ENCODE results near the gene GALNT14.

The GALNT14 gene

DNA sequence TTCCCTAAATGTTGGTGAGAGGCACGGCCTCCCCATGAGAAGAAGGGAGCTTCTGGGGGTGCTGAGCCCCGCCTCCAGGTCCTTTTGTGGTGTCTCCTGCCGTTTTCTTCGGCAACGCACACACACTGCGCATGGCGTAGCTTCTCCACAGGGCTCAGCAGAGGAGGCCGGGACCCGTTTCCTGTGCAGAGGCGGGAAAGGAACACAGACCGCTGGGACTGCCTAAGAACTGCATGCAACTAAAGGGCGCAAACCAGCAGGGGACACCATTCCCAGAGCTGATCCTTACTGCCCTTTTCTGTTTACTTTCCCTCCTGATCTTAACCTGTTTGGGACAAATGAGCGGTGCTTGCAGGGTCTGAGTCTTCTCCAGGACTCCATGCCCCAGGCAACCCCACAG, 240.7 kb downstream of the GALNT14 start:
- Histone ChIP-seq H3K23ac (ENCODE audit: low read length in 2 of 2) (no peak overlapping the region), H4K91ac (ENCODE audit: low read length) (no peak overlapping the region), H3K27me3 (ENCODE audit: control insufficient read depth in 1 of 2, insufficient read depth in 1 of 2, low read length in 2 of 2) (peaks cover 0 to 12% of the 10 kb centered on the region in 2 experiments), H3K9ac (ENCODE audit: low read length) (no peak overlapping the region), H2BK120ac (ENCODE audit: low read depth, low read length) (no peak overlapping the region), H2BK5ac (ENCODE audit: low read depth, low read length, poor library complexity, severe bottlenecking) (no peak overlapping the region), H3K9me3 (ENCODE audit: control insufficient read depth, low read length) (no peaks in the 10 kb centered on the region), H4K8ac (ENCODE audit: low read length) (no peak overlapping the region), H3K14ac (ENCODE audit: low read length in 2 of 2) (no peak overlapping the region), H3K4me2 (ENCODE audit: low read length, poor library complexity, severe bottlenecking) (no peak overlapping the region), H2BK15ac (ENCODE audit: low read depth, poor library complexity, severe bottlenecking) (no peak overlapping the region), H2BK12ac (ENCODE audit: low read length in 2 of 2) (no peak overlapping the region), H3K4me1 (ENCODE audit: control insufficient read depth, insufficient read depth, low read depth, low read length) (no peaks in the 10 kb centered on the region), H3K79me1 (replicated peaks; ENCODE audit: low read length, poor library complexity, severe bottlenecking) (no peaks in the 10 kb centered on the region), H3K18ac (ENCODE audit: low read depth in 1 of 2, low read length in 2 of 2) (no peak overlapping the region), H2AK5ac (ENCODE audit: low read length, severe bottlenecking) (no peak overlapping the region), H3K4ac (ENCODE audit: low read depth in 1 of 2, low read length in 2 of 2) (no peak overlapping the region), H3K36me3 (ENCODE audit: control insufficient read depth in 1 of 2, insufficient read depth in 2 of 2, low read depth in 1 of 2, low read length in 2 of 2) (peaks cover 0 to 22% of the 10 kb centered on the region in 2 experiments), H3K27ac (ENCODE audit: low read length, poor library complexity, severe bottlenecking) (no peak overlapping the region), H3K4me3 (ENCODE audit: insufficient read depth in 1 of 2, low read depth in 1 of 2, low read length in 2 of 2) (no peak overlapping the region), H2AFZ (ENCODE audit: low read depth, low read length) (no peak overlapping the region)
- no peak for DNase-seq
- whole genome bisulfite sequencing = 83% methylated on average over 13 of the region's 13 CpGs

GRCh38 chr2:30894498-30895119, 243.6 kb downstream of the GALNT14 start:
- Histone ChIP-seq H3K23ac (ENCODE audit: low read length in 2 of 2) (no peak overlapping the region), H3K9me3 (ENCODE audit: control insufficient read depth, low read length) (no peaks in the 10 kb centered on the region), H4K91ac (ENCODE audit: low read length) (no peak overlapping the region), H4K8ac (ENCODE audit: low read length) (no peak overlapping the region), H3K27me3 (ENCODE audit: control insufficient read depth in 1 of 2, insufficient read depth in 1 of 2, low read length in 2 of 2) (peaks cover 0 to 15% of the 10 kb centered on the region in 2 experiments), H2AK5ac (ENCODE audit: low read length, severe bottlenecking) (no peak overlapping the region), H2AFZ (ENCODE audit: low read depth, low read length) (no peak overlapping the region), H3K4ac (ENCODE audit: low read depth in 1 of 2, low read length in 2 of 2) (no peak overlapping the region), H3K79me1 (replicated peaks; ENCODE audit: low read length, poor library complexity, severe bottlenecking) (no peaks in the 10 kb centered on the region), H2BK5ac (ENCODE audit: low read depth, low read length, poor library complexity, severe bottlenecking) (no peak overlapping the region), H3K27ac (ENCODE audit: low read length, poor library complexity, severe bottlenecking) (no peak overlapping the region), H3K9ac (ENCODE audit: low read length) (no peak overlapping the region), H3K14ac (ENCODE audit: low read length in 2 of 2) (no peak overlapping the region), H3K4me1 (ENCODE audit: control insufficient read depth, insufficient read depth, low read depth, low read length) (no peaks in the 10 kb centered on the region), H3K4me3 (ENCODE audit: insufficient read depth in 1 of 2, low read depth in 1 of 2, low read length in 2 of 2) (no peak overlapping the region), H3K18ac (ENCODE audit: low read depth in 1 of 2, low read length in 2 of 2) (no peak overlapping the region), H2BK12ac (ENCODE audit: low read length in 2 of 2) (no peak overlapping the region), H3K36me3 (ENCODE audit: control insufficient read depth in 1 of 2, insufficient read depth in 2 of 2, low read depth in 1 of 2, low read length in 2 of 2) (peaks cover 0 to 13% of the 10 kb centered on the region in 2 experiments), H2BK120ac (ENCODE audit: low read depth, low read length) (no peak overlapping the region), H3K4me2 (ENCODE audit: low read length, poor library complexity, severe bottlenecking) (no peak overlapping the region), H2BK15ac (ENCODE audit: low read depth, poor library complexity, severe bottlenecking) (no peak overlapping the region)
- WGBS = 68% methylated on average over 5 of the region's 5 CpGs
- DNase-seq = no peak

- H4K8ac ChIP-seq (ENCODE audit: low read length) = no peak overlapping the region
- H2BK15ac ChIP-seq (ENCODE audit: low read depth, poor library complexity, severe bottlenecking) = no peak overlapping the region
- H3K27ac ChIP-seq (ENCODE audit: low read length, poor library complexity, severe bottlenecking) = no peak overlapping the region
- H3K23ac ChIP-seq (ENCODE audit: low read length in 2 of 2) = no peak overlapping the region
- no peak overlapping the region for H3K4ac ChIP-seq (ENCODE audit: low read depth in 1 of 2, low read length in 2 of 2)
- H3K18ac ChIP-seq (ENCODE audit: low read depth in 1 of 2, low read length in 2 of 2) = no peak overlapping the region
- H4K91ac ChIP-seq (ENCODE audit: low read length) = no peak overlapping the region
- no peak overlapping the region for H2BK120ac ChIP-seq (ENCODE audit: low read depth, low read length)
- no peak overlapping the region for H3K9ac ChIP-seq (ENCODE audit: low read length)
- no peak overlapping the region for H3K4me3 ChIP-seq (ENCODE audit: insufficient read depth in 1 of 2, low read depth in 1 of 2, low read length in 2 of 2)
- no peak overlapping the region for H2AK5ac ChIP-seq (ENCODE audit: low read length, severe bottlenecking)
- H3K27me3 ChIP-seq (ENCODE audit: control insufficient read depth in 1 of 2, insufficient read depth in 1 of 2, low read length in 2 of 2) = peaks cover 5 to 21% of the 10 kb centered on the region in 2 experiments
- H3K14ac ChIP-seq (ENCODE audit: low read length in 2 of 2) = no peak overlapping the region
- H3K36me3 ChIP-seq (ENCODE audit: control insufficient read depth in 1 of 2, insufficient read depth in 2 of 2, low read depth in 1 of 2, low read length in 2 of 2) = no peaks in the 10 kb centered on the region
- H3K4me2 ChIP-seq (ENCODE audit: low read length, poor library complexity, severe bottlenecking) = no peak overlapping the region
- 72% methylated on average over 7 of the region's 7 CpGs for WGBS
- H2BK12ac ChIP-seq (ENCODE audit: low read length in 2 of 2) = no peak overlapping the region
- H3K79me1 ChIP-seq (replicated peaks; ENCODE audit: low read length, poor library complexity, severe bottlenecking) = no peaks in the 10 kb centered on the region
- H2BK5ac ChIP-seq (ENCODE audit: low read depth, low read length, poor library complexity, severe bottlenecking) = no peak overlapping the region
- no peaks in the 10 kb centered on the region for H3K4me1 ChIP-seq (ENCODE audit: control insufficient read depth, insufficient read depth, low read depth, low read length)
- H2AFZ ChIP-seq (ENCODE audit: low read depth, low read length) = no peak overlapping the region
- DNase-seq = no peak
- H3K9me3 ChIP-seq (ENCODE audit: control insufficient read depth, low read length) = no peaks in the 10 kb centered on the region
Measured at GRCh38 chr2:30888852-30889409, 249.3 kb downstream of the GALNT14 start.

GRCh38 chr2:30886080-30886479, 252.2 kb downstream of the GALNT14 start:
- no peak overlapping the region for H3K18ac ChIP-seq (ENCODE audit: low read depth in 1 of 2, low read length in 2 of 2)
- no peak overlapping the region for H2BK12ac ChIP-seq (ENCODE audit: low read length in 2 of 2)
- H2BK120ac ChIP-seq (ENCODE audit: low read depth, low read length) = no peak overlapping the region
- no peak overlapping the region for H4K8ac ChIP-seq (ENCODE audit: low read length)
- no peak overlapping the region for H2AFZ ChIP-seq (ENCODE audit: low read depth, low read length)
- no peak overlapping the region for H3K4ac ChIP-seq (ENCODE audit: low read depth in 1 of 2, low read length in 2 of 2)
- no peak overlapping the region for H2BK5ac ChIP-seq (ENCODE audit: low read depth, low read length, poor library complexity, severe bottlenecking)
- H3K27ac ChIP-seq (ENCODE audit: low read length, poor library complexity, severe bottlenecking) = no peak overlapping the region
- H3K36me3 ChIP-seq (ENCODE audit: control insufficient read depth in 1 of 2, insufficient read depth in 2 of 2, low read depth in 1 of 2, low read length in 2 of 2) = no peaks in the 10 kb centered on the region
- DNase-seq = no peak
- WGBS = 67% methylated on average over 6 of the region's 6 CpGs
- H3K9me3 ChIP-seq (ENCODE audit: control insufficient read depth, low read length) = no peaks in the 10 kb centered on the region
- H4K91ac ChIP-seq (ENCODE audit: low read length) = no peak overlapping the region
- H3K4me2 ChIP-seq (ENCODE audit: low read length, poor library complexity, severe bottlenecking) = no peak overlapping the region
- no peak overlapping the region for H2BK15ac ChIP-seq (ENCODE audit: low read depth, poor library complexity, severe bottlenecking)
- H3K9ac ChIP-seq (ENCODE audit: low read length) = no peak overlapping the region
- no peak overlapping the region for H2AK5ac ChIP-seq (ENCODE audit: low read length, severe bottlenecking)
- H3K27me3 ChIP-seq (ENCODE audit: control insufficient read depth in 1 of 2, insufficient read depth in 1 of 2, low read length in 2 of 2) = peaks cover 12 to 27% of the 10 kb centered on the region in 2 experiments
- H3K79me1 ChIP-seq (replicated peaks; ENCODE audit: low read length, poor library complexity, severe bottlenecking) = no peaks in the 10 kb centered on the region
- no peak overlapping the region for H3K14ac ChIP-seq (ENCODE audit: low read length in 2 of 2)
- H3K4me3 ChIP-seq (ENCODE audit: insufficient read depth in 1 of 2, low read depth in 1 of 2, low read length in 2 of 2) = no peak overlapping the region
- no peak overlapping the region for H3K23ac ChIP-seq (ENCODE audit: low read length in 2 of 2)
- no peaks in the 10 kb centered on the region for H3K4me1 ChIP-seq (ENCODE audit: control insufficient read depth, insufficient read depth, low read depth, low read length)

Measured in mesenchymal stem cell (in vitro differentiated cells and primary cell).